ENCODE measurements around the gene CDKN1A. TPM values are rescaled to one million over a fixed set of nuclear protein-coding genes. Genes with fewer than 3 reads are reported as not detected.

The CDKN1A gene
- total RNA-seq, 4 donors from 2014 or later, result 143 to 200 (median 181) TPM

GRCh38 chr6:36677753-36678487, 594 bp upstream of the CDKN1A start:
- intact Hi-C loops (cut with DNase I; ENCODE audit: low total_unique reads), result loop anchor here (10.0 kb wide), 1 partner anchor 53 kb away; no protein-coding TSS in a partner anchor
- no peak for TF ChIP-seq POLR2A (IDR thresholded peaks at IDR 0.05)
- TF ChIP-seq, protein P1, sequence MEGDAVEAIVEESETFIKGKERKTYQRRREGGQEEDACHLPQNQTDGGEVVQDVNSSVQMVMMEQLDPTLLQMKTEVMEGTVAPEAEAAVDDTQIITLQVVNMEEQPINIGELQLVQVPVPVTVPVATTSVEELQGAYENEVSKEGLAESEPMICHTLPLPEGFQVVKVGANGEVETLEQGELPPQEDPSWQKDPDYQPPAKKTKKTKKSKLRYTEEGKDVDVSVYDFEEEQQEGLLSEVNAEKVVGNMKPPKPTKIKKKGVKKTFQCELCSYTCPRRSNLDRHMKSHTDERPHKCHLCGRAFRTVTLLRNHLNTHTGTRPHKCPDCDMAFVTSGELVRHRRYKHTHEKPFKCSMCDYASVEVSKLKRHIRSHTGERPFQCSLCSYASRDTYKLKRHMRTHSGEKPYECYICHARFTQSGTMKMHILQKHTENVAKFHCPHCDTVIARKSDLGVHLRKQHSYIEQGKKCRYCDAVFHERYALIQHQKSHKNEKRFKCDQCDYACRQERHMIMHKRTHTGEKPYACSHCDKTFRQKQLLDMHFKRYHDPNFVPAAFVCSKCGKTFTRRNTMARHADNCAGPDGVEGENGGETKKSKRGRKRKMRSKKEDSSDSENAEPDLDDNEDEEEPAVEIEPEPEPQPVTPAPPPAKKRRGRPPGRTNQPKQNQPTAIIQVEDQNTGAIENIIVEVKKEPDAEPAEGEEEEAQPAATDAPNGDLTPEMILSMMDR (IDR thresholded peaks at IDR 0.05), result no peak
- 6 to 8% methylated on average over 10 of the region's 10 CpGs for WGBS, 2 donors

DNA sequence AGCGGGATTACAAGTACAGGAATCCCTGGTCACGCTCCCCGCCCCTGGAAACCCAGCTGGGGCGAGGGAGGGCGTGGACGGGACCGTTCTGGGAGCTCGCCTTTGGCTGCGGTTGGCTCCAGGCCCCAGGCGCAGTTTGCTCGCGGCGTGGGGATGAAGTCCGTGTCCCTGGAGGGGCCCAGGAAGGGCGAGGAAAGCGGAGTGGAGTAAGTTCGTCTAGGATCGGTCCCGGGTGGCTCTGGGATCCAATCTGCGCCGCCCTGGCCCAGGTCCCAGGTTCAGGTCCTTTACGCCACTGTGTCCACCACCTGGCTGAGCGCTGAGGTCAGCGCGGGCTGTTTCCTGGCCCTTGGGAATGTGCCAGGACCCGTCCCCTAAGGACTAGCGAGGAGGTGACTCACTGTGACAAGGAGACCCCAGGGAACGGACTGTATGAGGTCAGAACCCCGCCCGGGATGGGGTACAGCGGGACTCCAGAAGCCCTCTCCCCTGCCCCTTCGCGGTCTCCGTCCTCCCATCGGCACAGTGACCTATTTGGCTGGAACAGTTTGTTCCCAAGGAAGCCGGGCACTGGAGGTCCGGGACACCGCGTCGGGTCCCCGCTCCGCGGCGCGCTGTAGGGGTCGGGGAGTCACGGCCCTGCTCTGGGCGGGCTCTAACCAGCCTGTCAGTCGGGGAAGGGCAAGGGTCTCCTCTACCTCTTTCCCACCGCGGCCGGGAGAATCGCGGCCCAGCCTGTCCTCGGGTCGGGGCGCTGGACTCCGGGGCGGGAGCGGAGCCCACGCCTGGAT, 724 bp downstream of the CDKN1A start:
- peak overlapping the region; percentile 81 for H3K4me3 ChIP-seq (ENCODE audit: low read depth, poor library complexity, severe bottlenecking)
- TF ChIP-seq POLR2A (IDR thresholded peaks at IDR 0.05), result no peak
- TF ChIP-seq, protein P1 (IDR thresholded peaks at IDR 0.05), result no peak
- DNase-seq (ENCODE audit: low spot score in 2 of 2), result peak; percentile 68 to 96
- intact Hi-C loops (cut with DNase I; ENCODE audit: low total_unique reads), result loop anchor here (10.0 kb wide), 1 partner anchor 54 kb away; no protein-coding TSS in a partner anchor
- 0 to 1% methylated on average over 33 to 53 of the region's 61 CpGs for WGBS, 2 donors

More at GRCh38 chr6:36677753-36678487, 594 bp upstream of the CDKN1A start:
- H3K4me3 ChIP-seq (ENCODE audit: low read depth, poor library complexity, severe bottlenecking), result no peak overlapping the region
- no peak for DNase-seq (ENCODE audit: low spot score in 2 of 2)

DNA sequence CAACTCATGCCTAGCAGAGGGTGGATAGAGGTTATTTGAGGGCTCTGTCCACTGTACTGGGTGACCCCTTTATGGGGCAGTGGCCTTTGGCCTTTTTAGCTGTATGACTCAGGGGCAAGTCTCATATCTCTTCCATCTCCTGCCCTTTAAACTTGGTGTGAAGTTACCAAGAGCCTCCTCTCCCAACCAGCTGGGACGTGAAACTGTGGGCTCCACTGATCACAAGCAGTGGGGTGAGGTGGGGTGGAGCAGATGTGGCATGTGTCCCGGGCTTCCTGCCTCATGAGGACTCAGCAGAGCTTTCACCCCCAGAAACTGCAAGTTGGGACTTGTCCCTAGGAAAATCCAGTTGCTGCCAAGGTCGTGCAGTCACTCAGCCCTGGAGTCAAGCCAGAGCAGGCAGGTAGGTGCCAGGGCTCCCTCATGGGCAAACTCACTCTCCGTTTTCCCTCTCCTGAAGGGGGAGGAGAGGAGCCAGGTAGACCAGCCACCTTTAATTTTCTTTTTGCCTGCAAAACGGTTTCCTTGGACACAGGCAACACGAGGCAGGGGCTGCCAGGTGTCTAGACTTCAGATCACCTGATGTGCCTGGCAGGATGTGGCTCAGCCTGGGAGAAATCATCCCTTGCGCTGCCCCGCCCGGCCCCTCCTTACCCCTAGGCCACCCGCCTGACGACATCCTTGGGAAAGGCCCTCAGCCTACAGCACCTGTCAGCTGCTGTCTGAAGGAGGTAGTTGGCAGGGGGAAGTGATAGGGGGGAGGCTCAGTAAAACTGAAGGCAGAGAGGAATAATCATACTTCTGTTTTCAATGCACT, 4.0 kb downstream of the CDKN1A start:
- H3K4me3 ChIP-seq (ENCODE audit: low read depth, poor library complexity, severe bottlenecking), result no peak overlapping the region
- TF ChIP-seq, protein P1 (IDR thresholded peaks at IDR 0.05), result no peak
- TF ChIP-seq POLR2A (IDR thresholded peaks at IDR 0.05), result no peak
- WGBS, 2 donors, result 35 to 41% methylated on average over 11 of the region's 11 CpGs
- peak; percentile 85 to 96 for DNase-seq (ENCODE audit: low spot score in 2 of 2)
- intact Hi-C loops (cut with DNase I; ENCODE audit: low total_unique reads), result no loop called here

DNA sequence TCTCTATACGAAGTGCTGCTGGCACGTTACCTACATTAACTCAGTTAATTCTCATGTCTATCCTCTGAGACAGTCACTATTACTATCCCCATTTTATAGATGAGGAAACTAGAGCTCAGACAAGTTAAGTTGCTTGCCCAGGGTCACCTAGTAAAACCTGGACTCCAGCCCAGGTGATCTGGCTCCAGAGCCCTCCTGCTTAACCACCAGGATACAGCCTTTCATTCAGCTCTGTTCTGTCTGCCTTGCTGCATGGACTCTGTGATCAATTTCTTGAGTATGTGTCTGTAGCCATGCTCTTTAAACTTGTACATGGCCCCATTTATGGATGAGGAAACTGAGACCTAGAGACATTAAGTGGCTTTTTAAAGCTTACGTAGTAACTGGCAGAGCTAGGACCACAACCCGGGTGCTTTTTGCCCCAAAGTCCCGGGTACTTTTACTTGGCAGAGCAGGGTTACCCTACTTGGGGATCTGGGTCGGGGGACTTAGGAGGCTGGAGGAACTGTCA, 4.7 kb downstream of the CDKN1A start:
- H3K4me3 ChIP-seq (ENCODE audit: low read depth, poor library complexity, severe bottlenecking), result no peak overlapping the region
- no peak for DNase-seq (ENCODE audit: low spot score in 2 of 2)
- no peak for TF ChIP-seq POLR2A (IDR thresholded peaks at IDR 0.05)
- TF ChIP-seq, protein P1 (IDR thresholded peaks at IDR 0.05), result no peak
- 72 to 77% methylated on average over 6 of the region's 6 CpGs for WGBS, 2 donors
- intact Hi-C loops (cut with DNase I; ENCODE audit: low total_unique reads), result no loop called here

GRCh38 chr6:36683656-36684446, 5.3 kb downstream of the CDKN1A start:
- no peak overlapping the region for H3K4me3 ChIP-seq (ENCODE audit: low read depth, poor library complexity, severe bottlenecking)
- no peak for DNase-seq (ENCODE audit: low spot score in 2 of 2)
- 95 to 97% methylated on average over 28 to 29 of the region's 29 CpGs for WGBS, 2 donors
- intact Hi-C loops (cut with DNase I; ENCODE audit: low total_unique reads), result no loop called here
- TF ChIP-seq, protein P1 (IDR thresholded peaks at IDR 0.05), result no peak
- TF ChIP-seq POLR2A (IDR thresholded peaks at IDR 0.05), result no peak

All from lower leg skin (tissue), 4 donors.